Stimulated activated CD4-positive, alpha-beta T cell treated with anti-CD3 and anti-CD28 coated beads, Interleukin-2, amount 100 ng/mL, for 4 hours (primary cell): ENCODE results near the gene DISC1.

Experiments used
- DNase-seq: peaks from one replicate; pipeline ENCODE4 v3.0.0-alpha.2; 2020; ENCODE audit warnings: low read depth

The DISC1 gene

DNA sequence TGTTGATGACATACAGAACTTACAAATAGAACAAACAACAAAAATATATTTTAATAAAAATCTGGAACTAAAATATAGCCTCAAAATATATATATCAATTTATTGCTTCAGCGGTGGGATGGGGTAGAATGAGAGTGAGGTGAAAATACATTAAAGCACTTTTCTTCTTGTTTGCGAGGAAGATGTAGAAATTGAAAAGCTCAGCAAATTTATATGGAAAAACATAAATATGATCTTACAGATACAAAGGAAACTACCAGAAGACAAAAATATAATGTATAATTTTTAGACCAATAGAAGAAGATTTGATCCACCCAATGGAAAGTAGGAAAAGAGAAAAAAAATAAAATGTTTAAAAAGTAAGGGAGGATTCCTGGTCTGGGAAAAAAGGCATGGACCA lies 372.2 kb downstream of the DISC1 start:
- DNase-seq: no peak

DNA sequence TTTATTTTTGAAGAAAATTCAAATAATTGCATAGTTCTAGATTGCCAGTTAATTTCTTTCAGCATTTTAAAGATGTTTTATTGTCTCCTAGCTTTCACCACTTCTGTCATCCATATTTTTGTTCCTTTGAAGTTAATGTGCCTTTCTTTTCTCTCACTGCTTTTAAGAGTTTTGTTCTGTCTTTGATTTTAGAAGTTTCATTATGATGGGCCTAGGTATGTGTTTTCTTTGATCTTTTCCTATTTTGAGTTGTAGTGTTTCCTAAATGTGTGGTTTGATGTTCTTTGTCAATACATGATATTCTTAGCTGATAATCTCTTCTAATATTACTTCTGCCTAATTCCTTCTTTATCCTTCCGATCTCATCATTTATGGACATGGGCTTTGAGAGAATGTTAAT lies 378.7 kb downstream of the DISC1 start:
- DNase-seq: no peak

DNA sequence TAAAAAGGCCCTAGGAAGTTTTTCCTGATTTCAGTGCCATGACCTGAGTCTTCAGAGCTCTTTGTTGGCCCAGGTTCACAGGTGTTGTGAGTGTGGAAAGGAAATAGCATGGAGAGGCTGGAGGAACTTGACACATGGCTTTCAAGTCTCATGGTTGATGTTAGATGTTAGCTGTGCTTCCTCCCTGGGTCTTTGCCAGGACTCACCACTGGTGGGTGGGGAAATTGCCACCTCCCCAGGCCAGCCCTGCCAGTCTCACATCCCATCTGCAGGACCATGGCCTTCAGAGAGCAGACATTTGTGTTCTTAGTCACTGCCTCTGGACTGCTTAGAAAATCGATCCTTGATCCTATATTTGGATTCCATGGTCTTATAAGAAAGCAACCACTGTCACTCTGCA lies 383.2 kb downstream of the DISC1 start:
- DNase-seq: no peak

DNA sequence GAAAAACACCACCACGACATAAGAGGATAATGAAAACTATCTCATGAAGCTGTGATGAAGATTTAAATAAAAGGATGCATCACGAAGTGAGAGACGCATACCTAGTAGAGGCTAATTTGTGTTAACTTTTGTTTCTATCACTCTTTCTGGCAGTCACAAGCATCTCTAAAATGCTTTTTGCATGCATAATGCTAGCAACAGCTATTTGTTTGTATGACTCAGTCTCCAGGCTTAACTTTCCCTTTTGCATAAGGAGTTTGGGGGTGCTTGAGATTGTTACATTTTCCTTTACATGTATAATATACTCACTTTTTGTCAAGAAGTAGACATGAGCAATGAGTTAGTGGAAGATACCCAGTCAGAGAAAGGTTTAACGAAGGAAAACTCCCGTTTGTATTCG lies 385.4 kb downstream of the DISC1 start:
- DNase-seq: no peak

DNA sequence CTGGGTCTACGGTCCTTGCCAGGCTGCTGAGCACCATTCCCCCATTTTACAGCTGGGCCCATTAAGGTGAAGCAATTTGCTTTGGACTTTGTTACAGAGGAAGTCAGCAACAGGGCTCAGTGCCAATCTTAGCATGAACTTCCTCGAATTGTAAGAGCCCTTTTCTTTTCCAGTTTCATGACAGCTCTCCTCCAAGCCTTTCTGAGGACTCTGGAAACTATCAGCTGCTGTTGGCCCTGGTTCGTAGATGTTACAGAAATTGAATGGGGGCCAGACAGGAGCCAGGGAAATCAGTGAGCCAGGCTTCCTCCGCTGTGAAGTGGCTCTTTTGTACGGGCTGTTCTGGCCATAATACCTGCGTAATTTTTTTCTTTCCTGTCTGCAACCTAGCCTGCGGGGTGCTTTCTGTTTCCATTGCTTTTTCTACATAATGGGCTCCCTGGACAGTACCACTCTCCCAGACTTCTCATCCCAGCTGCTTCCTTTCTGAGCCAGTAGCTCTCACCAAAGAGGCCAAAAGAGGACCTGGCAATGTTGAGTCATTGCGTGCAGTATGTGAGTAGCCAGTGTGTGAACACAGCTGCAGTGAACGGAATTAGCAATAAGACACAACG lies 386.3 kb downstream of the DISC1 start:
- no peak for DNase-seq

DNA sequence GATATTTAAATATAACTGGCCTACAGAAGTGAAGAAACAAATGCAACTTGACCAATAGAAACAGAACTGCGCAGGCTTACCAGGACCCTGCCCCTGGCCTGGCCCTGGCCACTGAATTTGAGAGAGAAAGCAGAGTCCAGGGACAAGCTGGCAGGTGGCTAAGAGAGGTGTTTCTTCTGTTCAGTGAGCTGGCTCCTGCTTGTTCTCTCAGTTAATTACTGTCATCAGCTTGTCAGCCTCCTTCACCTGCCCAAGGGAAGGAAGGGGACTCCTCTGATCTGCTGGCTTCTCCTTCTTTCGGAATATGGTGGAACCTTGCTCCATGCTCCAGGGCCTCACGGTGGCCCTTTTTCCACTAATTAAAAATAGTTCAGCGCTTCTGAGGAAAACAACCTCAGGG lies 388.4 kb downstream of the DISC1 start:
- no peak for DNase-seq

DNA sequence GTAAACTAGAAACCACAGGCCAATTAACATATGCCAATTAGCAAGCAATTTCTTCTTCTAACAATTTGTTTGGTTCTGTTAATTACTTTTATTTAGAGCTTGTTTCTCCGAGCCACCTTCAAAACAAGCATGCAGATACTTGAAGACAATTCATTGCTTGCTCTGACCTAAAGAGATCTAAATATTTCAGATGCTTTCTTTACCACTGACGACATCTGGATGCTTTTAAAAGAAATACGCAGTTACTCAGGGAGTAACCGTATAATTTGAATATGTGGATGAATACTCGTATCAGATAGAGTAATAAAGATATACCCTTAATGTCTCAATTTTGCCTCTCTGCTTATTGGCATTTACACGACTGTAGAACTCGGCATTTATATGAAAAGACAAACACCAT lies 390.0 kb downstream of the DISC1 start:
- no peak for DNase-seq

DNA sequence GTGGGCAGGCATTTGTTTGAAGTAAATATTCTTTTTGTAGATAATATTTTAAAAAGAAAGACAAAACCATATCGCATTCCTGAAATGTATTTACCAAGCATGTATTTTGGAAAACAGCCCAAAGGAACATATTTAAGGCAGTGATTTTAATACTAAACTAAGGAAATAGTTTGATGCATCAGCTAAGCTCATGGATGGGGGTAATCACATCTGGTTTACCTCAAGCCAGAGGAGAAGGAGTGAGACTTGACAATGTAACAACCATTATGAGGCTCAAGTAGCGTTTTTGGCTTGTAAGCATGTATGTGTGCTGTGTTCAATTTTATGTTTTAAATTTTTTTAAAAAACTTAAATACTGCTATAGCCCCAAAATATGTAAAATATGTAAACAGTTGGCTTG lies 390.5 kb downstream of the DISC1 start:
- DNase-seq: no peak

DNA sequence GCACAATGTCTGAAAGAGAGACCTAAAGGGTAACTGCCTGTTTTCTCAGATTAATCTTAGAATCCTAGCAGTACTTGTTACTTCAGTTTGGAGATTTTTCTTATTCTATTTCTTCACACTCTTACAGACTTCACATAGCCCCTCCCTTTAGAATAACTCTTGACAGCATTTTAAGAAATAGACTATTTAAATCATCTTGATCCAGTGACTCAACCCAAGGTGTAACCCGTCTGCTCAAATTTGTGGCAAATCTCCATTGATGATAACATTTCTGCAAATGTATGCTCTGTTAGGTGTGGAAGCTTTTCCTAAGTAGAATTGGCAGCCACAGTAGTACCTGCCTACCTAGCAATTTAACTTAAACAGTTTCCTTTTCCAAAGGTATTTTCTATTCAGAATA lies 391.2 kb downstream of the DISC1 start:
- DNase-seq: no peak

DNA sequence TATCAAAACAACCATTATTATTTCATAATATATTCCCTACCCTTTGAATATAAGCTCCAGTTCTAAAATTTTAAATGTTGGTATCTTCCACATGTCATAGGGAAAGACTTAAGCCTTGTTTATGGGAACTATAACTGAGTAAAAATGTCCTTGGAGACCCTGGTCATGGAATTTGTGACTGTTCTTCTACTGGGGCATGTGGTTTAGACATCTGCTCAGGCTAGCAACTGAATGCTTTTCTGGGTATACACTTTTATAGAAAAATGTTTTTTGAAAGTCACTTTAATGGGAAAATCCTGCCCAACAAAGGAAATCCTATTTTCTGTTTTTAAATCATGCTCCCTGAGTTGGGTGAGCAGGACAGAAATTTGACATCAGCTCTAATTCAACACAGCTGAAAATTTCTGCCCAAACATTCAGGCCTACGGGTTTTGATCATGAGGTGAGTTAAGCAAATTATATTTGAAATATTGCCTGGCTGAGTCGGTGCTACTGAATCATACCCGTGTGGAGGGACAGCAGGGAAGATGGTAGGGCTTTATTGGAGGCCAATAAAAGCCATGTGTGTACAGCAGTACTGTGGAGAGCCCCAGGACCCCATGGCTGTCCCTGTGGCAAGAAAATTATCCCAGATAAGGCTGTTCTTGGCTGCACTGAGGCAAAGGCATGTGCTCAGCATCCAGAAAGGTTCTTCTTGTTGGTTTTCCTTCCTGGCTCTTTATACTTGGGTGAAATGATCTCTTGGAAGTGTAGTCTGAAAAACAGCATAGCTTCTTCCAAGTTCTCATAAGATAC lies 391.8 kb downstream of the DISC1 start:
- no peak for DNase-seq

DNA sequence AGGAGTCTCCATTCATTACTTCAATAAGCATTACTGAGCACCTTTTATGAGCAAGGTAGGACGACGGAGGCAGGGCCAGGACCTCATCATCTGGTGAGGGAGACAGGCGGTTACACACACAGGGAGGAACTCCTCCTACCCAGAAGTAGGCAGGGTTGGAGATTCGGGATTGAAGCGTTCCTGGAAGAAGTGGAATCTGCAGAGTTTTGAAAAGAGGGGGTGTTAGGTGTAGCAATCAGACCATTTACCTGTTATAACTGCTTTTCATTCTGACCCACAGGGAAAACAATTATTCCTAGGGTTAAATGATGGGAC lies 392.4 kb downstream of the DISC1 start:
- DNase-seq: no peak

DNA sequence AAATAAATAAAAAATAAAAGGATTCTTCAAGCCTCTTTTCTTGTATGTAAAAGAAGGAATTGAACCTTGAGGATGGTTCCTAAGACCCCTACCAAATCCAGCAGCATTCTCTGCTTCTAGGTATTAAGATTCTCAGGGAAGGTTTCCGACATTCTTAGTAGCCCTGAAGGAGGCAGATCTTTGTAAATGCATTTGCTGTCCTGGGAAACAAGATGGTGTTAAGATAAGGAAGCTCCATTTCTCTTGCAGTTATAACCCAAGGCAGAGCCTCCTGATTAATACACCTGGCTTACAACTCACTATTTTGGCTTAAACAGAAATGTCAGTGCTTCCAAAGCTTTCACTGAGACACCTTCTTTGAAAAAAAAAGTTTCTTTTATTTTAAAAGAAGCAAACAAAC lies 393.8 kb downstream of the DISC1 start:
- DNase-seq: no peak

DNA sequence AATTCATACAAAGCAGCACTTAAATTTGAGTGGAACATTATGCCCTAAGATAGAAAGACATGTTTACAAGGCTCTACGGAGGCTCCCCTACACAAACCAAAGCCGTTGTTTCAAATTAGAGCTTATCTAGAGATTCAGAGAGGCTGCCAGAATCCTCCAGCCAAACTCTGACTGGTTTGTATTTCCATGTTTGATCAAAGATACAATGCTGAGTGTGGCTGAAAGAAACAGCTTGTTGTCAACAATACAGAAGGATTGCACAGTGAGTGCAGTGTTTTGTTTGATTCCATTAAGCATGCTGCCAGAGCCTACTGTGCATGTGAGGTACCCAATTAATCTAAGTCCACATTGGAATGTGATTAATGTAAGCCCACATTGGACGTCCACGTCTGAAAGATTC lies 402.7 kb downstream of the DISC1 start:
- no peak for DNase-seq

DNA sequence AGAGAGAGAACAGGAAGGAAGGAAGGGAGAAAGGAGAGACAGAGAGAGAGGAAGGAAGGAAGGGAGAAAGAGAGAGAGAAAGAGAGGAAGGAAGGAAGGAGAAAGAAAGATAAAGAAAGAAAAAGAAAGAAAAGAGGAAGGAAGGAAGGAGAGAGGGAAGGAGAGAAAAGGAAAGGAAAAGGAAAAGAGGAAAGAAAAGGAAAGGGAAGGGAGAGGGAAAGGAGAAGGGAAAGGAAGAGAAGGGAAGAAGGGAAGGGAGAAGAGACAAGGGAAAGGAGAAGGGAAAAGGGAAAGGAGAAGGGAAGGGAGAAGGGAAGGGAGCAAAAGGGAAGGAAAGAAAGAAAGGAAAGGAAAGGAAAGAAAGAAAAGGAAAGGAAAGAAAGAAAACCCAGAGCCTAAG lies 404.6 kb downstream of the DISC1 start:
- no peak for DNase-seq

DNA sequence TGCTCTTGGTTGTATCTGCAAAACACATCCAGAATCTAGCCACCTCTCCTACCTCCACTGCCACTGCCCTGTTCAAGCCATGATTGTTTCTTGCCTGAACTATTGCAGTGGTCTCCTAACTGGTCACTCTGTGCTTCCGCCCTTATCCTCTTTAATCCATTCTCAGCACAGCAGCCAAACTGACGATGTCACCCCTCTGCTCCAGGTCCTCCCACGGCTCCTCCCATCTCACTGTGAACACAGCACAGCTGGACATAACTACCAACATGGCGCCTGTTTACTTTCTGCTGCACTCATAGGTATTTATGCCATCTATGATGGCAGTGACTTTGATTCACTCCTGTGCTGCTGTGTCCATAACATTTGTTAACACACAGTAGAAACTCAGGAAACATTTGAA lies 406.7 kb downstream of the DISC1 start:
- no peak for DNase-seq

DNA sequence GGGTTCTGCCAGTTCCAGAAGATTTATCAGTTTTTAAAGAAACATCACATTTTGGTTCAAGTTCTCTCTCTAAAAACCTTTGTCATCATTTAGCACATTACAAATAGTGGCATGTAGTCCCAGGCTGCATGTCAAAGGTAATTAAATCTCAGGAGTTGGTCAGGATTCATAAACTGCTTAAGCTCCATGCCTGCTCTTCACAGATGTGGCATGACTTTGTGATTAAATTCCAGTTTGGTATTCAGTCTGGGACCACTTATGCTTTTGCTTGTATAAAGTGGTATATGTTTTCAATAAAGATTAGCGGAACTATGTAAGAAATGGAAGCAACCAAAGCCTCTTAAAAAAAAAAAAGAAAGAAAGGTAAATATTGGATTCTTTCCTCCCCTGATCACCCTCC lies 408.0 kb downstream of the DISC1 start:
- DNase-seq: no peak

DNA sequence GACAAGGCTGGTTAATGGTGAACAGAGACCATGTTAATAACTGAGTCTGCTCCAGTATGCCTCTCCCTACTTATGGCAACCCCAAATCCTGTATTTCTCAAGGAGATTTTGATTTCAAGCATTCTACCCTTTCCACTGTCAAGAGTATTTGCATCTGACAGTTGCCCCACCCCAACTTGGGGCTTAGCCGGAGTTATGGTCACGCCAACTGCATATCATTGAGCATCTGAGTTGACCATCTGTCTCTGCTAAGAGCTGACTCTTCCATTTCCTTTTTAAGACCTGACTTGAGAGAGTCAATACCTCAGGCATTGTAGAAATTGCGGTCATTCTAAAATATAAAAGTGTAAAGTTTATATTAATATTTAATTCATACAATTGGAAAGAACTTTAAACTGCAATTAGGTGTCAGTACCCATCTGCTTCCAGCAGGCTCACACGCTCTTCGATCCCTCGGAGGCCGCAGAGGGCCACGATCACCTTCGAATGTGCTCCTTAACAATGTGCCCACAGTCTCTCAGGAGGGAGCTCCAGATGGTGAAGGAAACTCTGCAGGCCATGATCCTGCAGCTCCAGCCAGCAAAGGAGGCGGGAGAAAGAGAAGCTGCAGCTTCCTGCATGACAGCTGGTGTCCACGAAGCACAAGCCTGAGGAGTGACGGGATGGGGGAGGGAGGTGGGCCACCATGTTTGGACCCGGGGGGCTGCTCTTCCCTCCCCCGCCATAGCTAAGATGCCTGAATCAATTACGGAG lies 409.8 kb downstream of the DISC1 start:
- DNase-seq: no peak

DNA sequence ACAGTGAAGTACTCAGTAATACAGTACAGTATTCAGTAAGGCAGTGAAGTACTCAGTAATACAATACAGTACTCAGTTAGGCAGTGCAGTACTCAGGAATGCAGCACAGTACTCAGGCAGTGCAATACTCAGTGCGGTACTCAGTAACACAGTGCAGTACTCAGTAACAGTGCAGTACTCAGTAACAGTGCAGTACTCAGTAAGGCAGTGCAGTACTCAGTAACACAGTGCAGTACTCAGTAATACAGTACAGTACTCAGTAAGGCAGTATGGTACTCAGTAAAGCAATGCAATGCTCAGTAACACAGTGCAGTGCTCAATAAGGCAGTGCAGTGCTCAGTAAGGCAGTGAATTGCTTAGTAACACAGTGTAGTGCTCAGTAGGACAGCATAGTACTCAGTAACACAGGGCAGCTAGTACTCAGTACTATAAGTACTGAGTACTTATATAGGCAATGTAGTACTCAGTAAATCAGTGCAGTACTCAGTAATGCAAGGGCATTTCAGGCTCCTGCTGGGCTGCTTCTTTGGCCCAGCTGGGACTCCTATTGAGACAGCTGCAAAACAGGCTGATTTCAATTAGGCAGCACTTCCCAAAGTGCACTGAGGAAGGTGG lies 411.3 kb downstream of the DISC1 start:
- no peak for DNase-seq

DNA sequence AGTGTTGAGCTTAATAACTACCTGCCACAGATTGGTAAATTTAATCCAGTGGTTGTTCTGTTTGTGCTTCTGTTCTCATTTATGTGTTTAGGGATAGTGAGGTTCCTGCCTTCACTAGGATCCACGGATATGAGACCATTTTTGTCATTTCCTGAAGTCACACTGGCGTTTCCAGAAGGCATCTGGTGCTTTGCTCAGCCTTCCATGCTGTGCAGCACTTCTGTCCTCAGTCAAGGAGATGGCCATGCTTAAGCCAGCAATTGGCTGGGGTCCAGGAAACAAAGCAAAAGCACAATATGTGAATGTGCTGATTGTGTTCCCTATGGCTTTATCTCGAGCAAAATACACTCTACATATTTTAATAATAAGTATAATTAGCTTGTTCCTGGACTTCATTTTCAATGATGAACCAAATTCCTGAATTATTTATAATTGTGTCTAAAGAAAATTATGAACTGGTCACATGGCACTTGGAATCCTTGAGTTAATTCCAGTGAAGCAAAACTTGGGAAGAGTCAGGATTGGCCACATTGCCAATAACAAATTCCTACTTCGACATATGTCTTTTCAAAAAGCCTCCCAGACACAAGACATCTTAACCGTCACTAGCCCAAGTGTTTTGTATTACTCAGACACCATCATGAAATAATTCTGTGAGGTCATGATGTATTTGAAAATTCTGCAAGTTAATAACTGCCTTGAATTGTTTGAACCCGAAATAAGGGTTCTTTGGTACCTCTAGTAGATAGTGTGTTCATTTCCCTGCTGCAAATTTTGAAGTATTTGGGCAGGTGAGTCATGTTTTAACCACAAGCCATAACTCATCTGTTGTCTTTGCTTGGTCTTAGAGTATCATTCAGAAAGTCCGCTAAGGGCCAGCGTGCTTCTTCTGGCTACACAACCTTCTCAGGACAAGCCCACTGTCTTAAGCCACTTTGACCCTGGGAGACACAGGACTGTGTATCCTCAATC lies 412.4 kb downstream of the DISC1 start:
- DNase-seq: no peak

DNA sequence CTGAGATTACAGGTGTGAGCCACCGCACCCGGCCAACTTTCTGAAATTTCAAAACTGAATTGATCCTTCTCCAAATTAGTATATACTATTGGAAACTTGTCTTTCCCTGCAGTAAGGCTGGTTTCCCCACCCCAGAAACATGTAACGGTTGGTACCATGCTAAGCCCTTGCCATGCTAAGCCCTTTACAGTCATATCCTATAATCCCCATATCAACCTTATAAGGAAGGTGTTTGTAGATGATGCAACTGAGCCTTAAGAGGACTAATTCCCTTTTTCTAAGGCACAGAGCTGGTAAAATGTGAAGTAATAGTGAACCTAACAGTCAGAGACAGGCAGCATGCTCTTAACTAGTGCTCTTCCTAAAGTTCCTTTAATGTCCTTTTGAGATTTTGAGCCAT lies 413.7 kb downstream of the DISC1 start:
- DNase-seq: no peak

DNA sequence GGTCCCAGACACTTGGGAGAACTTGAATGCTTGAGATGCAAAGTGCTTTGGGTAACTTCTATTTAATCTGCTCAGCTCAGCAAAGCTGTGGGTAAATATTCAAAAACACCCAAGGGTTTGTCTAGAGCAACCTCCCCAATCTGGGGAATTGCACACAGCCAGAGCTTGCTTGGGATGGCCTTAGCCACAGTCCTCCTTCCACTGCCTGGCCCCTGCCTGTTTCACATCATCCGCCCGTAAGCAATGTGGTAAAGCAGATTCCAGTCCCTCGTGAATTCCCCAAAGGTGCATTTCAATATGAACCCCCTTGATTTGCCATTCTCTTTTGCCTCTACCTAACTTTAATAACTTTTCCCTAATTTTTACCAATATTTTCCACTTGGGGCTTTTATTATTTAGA lies 418.1 kb downstream of the DISC1 start:
- DNase-seq: no peak
